NCI-H187 treated with DMSO at 0.1 percent for 48 hours (cell line): Measurements from ENCODE around the gene ACTR3C.
"Not testable (repeated sequence)": the region's sequence is repeated elsewhere in the genome, so short reads cannot be mapped to it uniquely, and the experiment has no call there.

Experiments used
- DNase-seq: peaks from one replicate; lab custom pipeline; 2025; lab: John Stamatoyannopoulos, UW

The ACTR3C gene

GRCh38 chr7:150281681-150282403 is 41.5 kb downstream of the ACTR3C start:
- not testable (repeated sequence) for DNase-seq

- DNase-seq, result not testable (repeated sequence)
These were observed 45.0 kb downstream of the ACTR3C start for GRCh38 chr7:150278383-150278782.

DNA sequence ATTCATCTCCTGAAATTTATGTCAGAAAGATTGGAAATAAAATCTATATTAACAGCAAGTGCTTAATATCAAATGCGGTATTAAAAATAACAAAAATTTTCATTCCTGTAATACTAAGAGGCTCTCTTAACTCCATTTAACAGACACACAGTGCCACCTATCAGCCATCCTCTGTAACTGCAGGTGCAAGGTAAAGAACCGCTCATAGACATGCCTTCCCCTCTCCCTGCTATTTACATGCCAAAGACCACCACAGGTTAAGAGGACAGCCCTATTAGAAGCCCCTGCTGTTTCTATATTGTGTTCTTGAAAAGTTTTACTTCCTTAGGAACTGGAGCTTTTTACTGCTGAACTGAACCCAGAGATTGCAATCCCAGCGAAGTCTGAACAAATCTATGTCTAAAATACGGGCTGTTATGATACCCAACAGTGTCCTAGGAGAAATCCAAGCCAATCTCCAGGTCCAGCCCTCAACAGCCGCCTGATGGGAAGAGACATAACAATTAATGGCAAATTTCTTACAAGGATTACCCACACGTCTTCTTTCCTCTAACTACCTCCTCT is 47.1 kb downstream of the ACTR3C start:
- DNase-seq, result not testable (repeated sequence)

DNA sequence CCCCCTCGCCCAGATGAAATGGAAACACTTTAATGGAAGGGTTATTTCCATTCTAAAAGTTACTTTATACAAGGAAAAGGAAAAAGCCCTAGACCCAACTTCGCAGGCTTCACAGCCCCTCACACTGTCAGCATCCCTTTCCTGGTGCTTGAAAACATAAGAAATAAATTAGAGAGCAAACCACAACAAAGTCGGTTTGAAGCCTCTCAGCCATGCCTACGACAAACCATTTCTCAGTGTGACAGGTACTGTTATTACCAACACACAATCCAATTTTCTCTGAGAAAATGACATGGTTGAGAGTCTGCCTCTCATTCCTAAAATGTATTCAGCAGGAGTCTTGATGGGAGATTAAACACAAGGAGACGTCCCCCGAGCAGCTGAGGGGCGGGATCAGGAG is 51.4 kb downstream of the ACTR3C start:
- not testable (repeated sequence) for DNase-seq

GRCh38 chr7:150270101-150270824 is 53.1 kb downstream of the ACTR3C start:
- DNase-seq, result not testable (repeated sequence)

DNA sequence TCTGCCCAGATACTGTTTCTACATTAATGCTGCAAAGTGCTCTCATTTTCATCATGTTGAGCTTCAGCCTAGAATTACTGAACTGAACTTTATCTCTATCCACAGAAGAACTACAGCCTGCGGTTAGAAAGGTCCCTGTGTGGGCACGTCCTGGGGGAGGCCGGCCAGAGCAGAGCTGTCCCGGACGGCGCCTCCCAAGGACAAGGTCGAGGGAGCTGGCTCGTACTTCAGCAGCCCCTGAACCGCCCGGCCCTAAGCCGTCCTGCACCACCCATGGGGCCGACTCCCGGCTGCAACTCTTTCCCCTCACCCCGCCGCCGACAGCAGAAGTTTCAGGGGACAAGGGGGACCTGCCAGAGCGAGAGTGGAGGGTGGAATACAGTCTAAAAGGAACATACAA is 54.5 kb downstream of the ACTR3C start:
- DNase-seq, result not testable (repeated sequence)

- not testable (repeated sequence) for DNase-seq
These were observed 55.1 kb downstream of the ACTR3C start for GRCh38 chr7:150268287-150268686.

GRCh38 chr7:150266953-150267665 is 56.2 kb downstream of the ACTR3C start:
- DNase-seq, result not testable (repeated sequence)

DNA sequence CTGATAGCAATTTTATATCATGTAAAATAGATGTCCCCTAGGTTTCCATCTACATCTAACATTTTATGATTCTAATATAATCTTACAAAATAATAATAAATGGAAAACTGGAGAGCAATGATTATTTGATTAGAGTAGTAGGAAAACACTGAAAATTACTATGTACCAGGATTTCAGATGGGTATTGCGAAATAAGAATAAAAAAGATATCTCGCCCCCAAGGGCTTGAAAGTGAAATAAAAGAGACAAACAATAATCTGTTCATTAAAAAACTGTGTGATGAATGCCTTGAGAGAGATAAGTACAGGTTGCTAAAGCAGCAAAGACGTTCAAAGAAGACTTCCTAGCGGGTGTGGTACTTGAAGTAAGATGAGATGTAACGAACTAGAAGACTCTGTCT is 60.7 kb downstream of the ACTR3C start:
- not testable (repeated sequence) for DNase-seq

DNA sequence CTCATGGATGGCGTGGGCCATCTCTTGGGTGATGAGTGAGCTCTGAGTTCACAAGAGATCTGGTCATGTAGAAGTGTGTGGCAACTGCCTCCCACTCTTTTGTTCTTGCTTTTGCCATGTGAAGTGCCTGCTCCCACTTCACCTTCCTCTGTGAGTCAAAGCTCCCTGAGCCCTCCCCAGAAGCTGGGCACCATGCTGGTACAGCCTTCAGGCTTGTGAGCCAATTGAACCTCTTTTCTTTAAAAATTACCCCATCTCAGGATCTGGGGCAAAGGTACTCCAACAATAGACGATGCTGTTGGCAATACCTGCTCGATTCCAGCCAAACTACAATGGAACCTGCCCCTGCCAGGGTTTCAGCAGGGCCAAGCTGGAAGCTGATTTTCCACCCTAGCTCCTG is 75.6 kb downstream of the ACTR3C start:
- DNase-seq, result not testable (repeated sequence)

DNA sequence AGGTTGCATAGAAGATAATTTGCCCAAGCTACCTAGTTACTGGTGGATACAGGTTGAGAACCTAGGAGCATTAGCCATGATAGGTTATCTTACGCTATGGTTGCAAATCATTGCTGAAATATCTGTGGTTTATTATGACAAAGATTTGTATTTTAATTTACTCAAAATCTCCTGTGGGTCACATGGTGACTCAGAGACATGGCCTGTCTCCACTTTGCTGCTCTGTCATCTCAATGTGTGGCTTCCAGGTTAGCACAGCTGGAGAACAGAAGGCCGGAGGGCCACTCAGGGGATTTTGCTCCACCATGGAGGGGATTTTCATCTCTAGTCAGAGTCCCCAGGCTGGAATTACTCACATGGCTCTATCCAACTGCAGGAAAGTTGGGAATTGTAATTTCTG is 78.1 kb downstream of the ACTR3C start:
- DNase-seq, result not testable (repeated sequence)

GRCh38 chr7:150242935-150243334 is 80.4 kb downstream of the ACTR3C start:
- DNase-seq, result not testable (repeated sequence)

GRCh38 chr7:150225444-150225843 is 97.9 kb downstream of the ACTR3C start:
- not testable (repeated sequence) for DNase-seq

DNA sequence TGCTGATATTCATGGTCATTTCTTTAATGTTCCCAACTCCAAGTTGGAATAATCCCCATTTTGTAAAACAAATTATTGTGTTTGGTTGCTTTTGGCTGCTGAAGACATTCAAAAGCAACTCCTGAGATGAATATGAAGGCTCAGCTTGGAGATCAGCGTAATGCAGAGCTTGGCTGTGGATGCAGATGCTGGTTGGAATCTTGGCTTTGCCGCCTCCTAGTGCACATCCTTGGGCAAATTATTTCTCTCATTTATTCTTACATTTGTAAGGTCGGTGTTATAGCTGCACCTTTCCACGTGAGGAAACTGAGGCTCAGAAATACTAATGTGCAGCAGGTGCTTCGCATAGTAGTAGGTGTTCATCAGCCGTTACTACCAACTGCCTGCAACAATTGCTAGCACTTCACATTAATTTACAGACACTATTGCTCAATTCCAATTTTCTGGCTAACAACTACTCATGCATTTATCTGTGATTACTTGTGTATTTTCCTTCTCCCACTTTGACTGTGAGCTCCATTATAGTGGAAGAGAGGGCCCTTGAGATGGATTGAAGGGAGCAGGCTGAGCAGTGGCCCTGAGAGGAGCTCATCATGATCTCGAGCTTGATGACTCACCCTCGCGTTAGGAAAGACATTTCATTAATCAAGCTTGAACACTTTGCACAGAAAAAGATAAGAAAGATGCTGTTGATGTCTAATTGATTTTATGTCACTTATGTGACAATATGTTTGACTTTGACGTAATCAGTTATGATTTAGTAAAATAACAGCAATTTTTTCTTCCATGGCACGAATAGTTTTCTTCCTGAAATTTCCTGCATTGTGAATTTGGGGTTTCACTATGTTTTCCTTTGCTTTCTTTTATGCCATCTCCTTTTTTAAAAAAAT is 101.0 kb downstream of the ACTR3C start:
- not testable (repeated sequence) for DNase-seq

- DNase-seq, result not testable (repeated sequence)
These were observed 102.6 kb downstream of the ACTR3C start for GRCh38 chr7:150220673-150221181.

- DNase-seq, result not testable (repeated sequence)
These were observed 103.2 kb downstream of the ACTR3C start for GRCh38 chr7:150219941-150220658.

GRCh38 chr7:150206848-150207247 is 116.5 kb downstream of the ACTR3C start:
- DNase-seq, result not testable (repeated sequence)

DNA sequence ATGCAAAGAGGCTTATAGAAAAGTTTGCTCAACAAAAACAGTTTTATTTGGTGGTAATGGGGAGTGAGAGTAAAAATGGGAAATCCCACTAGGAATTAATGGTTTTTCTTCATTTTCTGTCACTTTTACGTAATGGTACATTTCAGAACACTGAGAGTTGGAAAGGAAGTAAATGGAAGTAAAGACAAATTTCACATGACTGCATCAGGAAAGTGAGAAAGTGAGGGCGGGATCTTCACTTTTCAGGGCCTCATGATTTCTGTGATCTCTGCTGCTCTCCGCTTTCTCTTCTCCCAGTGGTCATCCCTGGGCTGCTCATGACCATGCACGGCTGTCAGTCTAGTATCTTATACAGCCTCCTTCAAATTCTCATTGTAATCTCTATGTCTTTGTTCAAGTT is 117.5 kb downstream of the ACTR3C start:
- not testable (repeated sequence) for DNase-seq

- not testable (repeated sequence) for DNase-seq
These were observed 118.8 kb downstream of the ACTR3C start for GRCh38 chr7:150204577-150204976.

DNA sequence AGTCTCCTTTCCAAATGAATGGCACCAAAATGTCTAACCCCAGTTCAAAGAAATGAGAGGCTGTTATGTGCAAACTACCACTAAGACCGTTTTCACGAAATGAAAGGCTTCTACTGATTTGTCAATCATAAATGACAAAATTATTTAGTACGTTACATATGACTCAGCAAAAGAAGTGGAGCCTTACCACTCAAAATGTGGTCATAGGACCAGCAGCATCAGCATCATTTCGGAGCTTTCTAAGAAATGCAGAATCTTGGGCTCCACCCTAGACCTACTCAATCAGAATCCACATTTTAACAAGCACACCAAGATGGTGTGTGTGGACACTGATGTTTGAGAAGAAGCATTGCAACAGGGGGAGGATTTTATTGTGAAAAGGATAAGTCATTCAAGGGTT is 120.5 kb downstream of the ACTR3C start:
- DNase-seq, result not testable (repeated sequence)
